Stimulated activated CD8-positive, alpha-beta memory T cell treated with anti-CD3 and anti-CD28 coated beads, Interleukin-7, amount 100 ng/mL, for 24 hours (primary cell): Measurements from ENCODE around the gene MAD1L1.

ENCODE experiments used
- DNase-seq: peaks from one replicate; pipeline ENCODE4 v3.0.0-alpha.2; 2020; ENCODE audit warnings: low read depth

The MAD1L1 gene

GRCh38 chr7:1897076-1897860, 335.5 kb downstream of the MAD1L1 start:
- no peak for DNase-seq

- DNase-seq: no peak
Measured at GRCh38 chr7:1895664-1896515, 336.9 kb downstream of the MAD1L1 start.

GRCh38 chr7:1894906-1895663, 337.7 kb downstream of the MAD1L1 start:
- DNase-seq: no peak

GRCh38 chr7:1894313-1894900, 338.3 kb downstream of the MAD1L1 start:
- no peak for DNase-seq

- no peak for DNase-seq
Measured at GRCh38 chr7:1893451-1893850, 339.3 kb downstream of the MAD1L1 start.

- DNase-seq: no peak
Measured at GRCh38 chr7:1893036-1893435, 339.7 kb downstream of the MAD1L1 start.

GRCh38 chr7:1892011-1892965, 340.5 kb downstream of the MAD1L1 start:
- no peak for DNase-seq

GRCh38 chr7:1890289-1891235, 342.2 kb downstream of the MAD1L1 start:
- no peak for DNase-seq

- no peak for DNase-seq
Measured at GRCh38 chr7:1889556-1890181, 343.1 kb downstream of the MAD1L1 start.

- DNase-seq: no peak
Measured at GRCh38 chr7:1889091-1889490, 343.7 kb downstream of the MAD1L1 start.

- DNase-seq: no peak
Measured at GRCh38 chr7:1888425-1888824, 344.3 kb downstream of the MAD1L1 start.

- DNase-seq: no peak
Measured at GRCh38 chr7:1887251-1887650, 345.5 kb downstream of the MAD1L1 start.

GRCh38 chr7:1886361-1887064, 346.2 kb downstream of the MAD1L1 start:
- no peak for DNase-seq

GRCh38 chr7:1885465-1886226, 347.1 kb downstream of the MAD1L1 start:
- DNase-seq: no peak

GRCh38 chr7:1884583-1885350, 348.0 kb downstream of the MAD1L1 start:
- DNase-seq: no peak

- no peak for DNase-seq
Measured at GRCh38 chr7:1883834-1884582, 348.7 kb downstream of the MAD1L1 start.
